Liver (tissue), 9 donors: ENCODE data around the gene SMC6. TPM values are rescaled to one million over a fixed set of nuclear protein-coding genes. Genes with fewer than 3 reads are reported as not detected.

Source experiments
- DNase-seq: peaks from one replicate; pipeline ENCODE4 v3.0.0-alpha.2; 2017; ENCODE audit warnings: low spot score
- H3K27ac ChIP-seq, 2 donors: one replicate each; pipeline ENCODE4 v1.7.0; 2013; ENCODE audit warnings: inconsistent platforms in 2 of 2, low read length in 2 of 2, control low read depth in 1 of 2, low read depth in 1 of 2, mild to moderate bottlenecking in 1 of 2
- H3K27me3 ChIP-seq, 4 donors: one replicate each; pipeline versions ENCODE4 v1.6.1 to v1.7.0; 2013; ENCODE audit warnings: low read length in 3 of 4, inconsistent platforms in 1 of 4, mild to moderate bottlenecking in 1 of 4, moderate library complexity in 1 of 4; ENCODE audit not compliant: control insufficient read depth in 4 of 4, insufficient read depth in 4 of 4
- H3K36me3 ChIP-seq, 4 donors: one replicate each; pipeline versions ENCODE4 v1.6.1 to v1.7.0; 2013; ENCODE audit warnings: low read length in 3 of 4, mild to moderate bottlenecking in 3 of 4, low read depth in 1 of 4, moderate library complexity in 1 of 4; ENCODE audit not compliant: control insufficient read depth in 4 of 4, insufficient read depth in 3 of 4
- H3K4me1 ChIP-seq, 4 donors: one replicate each; pipeline versions ENCODE4 v1.6.1 to v1.7.0; 2013; ENCODE audit warnings: low read length in 3 of 4, mild to moderate bottlenecking in 3 of 4, moderate library complexity in 1 of 4; ENCODE audit not compliant: control insufficient read depth in 4 of 4, insufficient read depth in 4 of 4
- H3K4me3 ChIP-seq, 3 donors: one replicate each; pipeline versions ENCODE4 v1.6.1 to v1.7.0; 2013; ENCODE audit warnings: low read length in 3 of 3, control low read depth in 1 of 3, low read depth in 1 of 3, mild to moderate bottlenecking in 1 of 3
- H3K9ac ChIP-seq, 2 donors: one replicate each; pipeline ENCODE4 v1.7.0; 2013; ENCODE audit warnings: low read length in 2 of 2, mild to moderate bottlenecking in 2 of 2, moderate library complexity in 2 of 2, control low read depth in 1 of 2, low read depth in 1 of 2
- H3K9me3 ChIP-seq, 4 donors: one replicate each; pipeline versions ENCODE4 v1.6.1 to v1.7.0; 2013; ENCODE audit warnings: low read length in 3 of 4; ENCODE audit not compliant: control insufficient read depth in 4 of 4
- ATF3 ChIP-seq: IDR thresholded peaks from 2 replicates; pipeline ENCODE4 v1.6.1; 2016; ENCODE audit warnings: antibody characterized with exemption
- EGR1 ChIP-seq, 2 donors: IDR thresholded peaks; 2 replicates each; pipeline ENCODE4 v1.6.1; 2016 to 2018; ENCODE audit warnings: antibody characterized with exemption in 2 of 2, low read depth in 2 of 2
- FOXA1 ChIP-seq: IDR thresholded peaks from 2 replicates; pipeline ENCODE4 v1.6.1; 2016; ENCODE audit warnings: antibody characterized with exemption
- FOXA2 ChIP-seq: IDR thresholded peaks from 2 replicates; pipeline ENCODE4 v1.6.1; 2016; ENCODE audit warnings: antibody characterized with exemption
- GABPA ChIP-seq, 2 donors: IDR thresholded peaks in 1 of 2; conservative IDR thresholded peaks in 1 of 2; 2 replicates each; pipeline ENCODE4 v1.6.1; 2016; ENCODE audit warnings: antibody characterized with exemption in 2 of 2, mild to moderate bottlenecking in 1 of 2, moderate library complexity in 1 of 2
- HNF4A ChIP-seq, 2 donors: conservative IDR thresholded peaks; 2 replicates each; pipeline ENCODE4 v1.6.1; 2016; ENCODE audit warnings: antibody characterized with exemption in 2 of 2, mild to moderate bottlenecking in 2 of 2
- HNF4G ChIP-seq: IDR thresholded peaks from 2 replicates; pipeline ENCODE4 v1.6.1; 2016; ENCODE audit warnings: antibody characterized with exemption
- JUND ChIP-seq, 2 donors: IDR thresholded peaks; 2 replicates each; pipeline ENCODE4 v1.6.1; 2016; ENCODE audit warnings: antibody characterized with exemption in 2 of 2
- MAX ChIP-seq: IDR thresholded peaks from 2 replicates; pipeline ENCODE4 v1.6.1; 2016; ENCODE audit warnings: antibody characterized with exemption
- NR2F2 ChIP-seq: IDR thresholded peaks from 2 replicates; pipeline ENCODE4 v1.6.1; 2016; ENCODE audit warnings: antibody characterized with exemption
- RAD21 ChIP-seq, 2 donors: IDR thresholded peaks; 2 replicates each; pipeline ENCODE4 v1.6.1; 2016; ENCODE audit warnings: antibody characterized with exemption in 2 of 2, mild to moderate bottlenecking in 2 of 2
- RXRA ChIP-seq, 2 donors: IDR thresholded peaks; 2 replicates each; pipeline ENCODE4 v1.6.1; 2017 to 2018; ENCODE audit warnings: antibody characterized with exemption in 2 of 2, mild to moderate bottlenecking in 1 of 2
- SP1 ChIP-seq: IDR thresholded peaks from 2 replicates; pipeline ENCODE4 v1.6.1; 2018; ENCODE audit warnings: antibody characterized with exemption, mild to moderate bottlenecking
- TAF1 ChIP-seq: conservative IDR thresholded peaks from 2 replicates; pipeline ENCODE4 v1.6.1; 2016; ENCODE audit warnings: antibody characterized with exemption, mild to moderate bottlenecking
- YY1 ChIP-seq: IDR thresholded peaks from 2 replicates; pipeline ENCODE4 v1.6.1; 2016; ENCODE audit warnings: antibody characterized with exemption, mild to moderate bottlenecking
- ZBTB33 ChIP-seq: IDR thresholded peaks from 2 replicates; pipeline ENCODE4 v1.6.1; 2016; ENCODE audit warnings: antibody characterized with exemption
- WGBS: extraction: QIAGEN DNeasy Blood & Tissue Kit; methylation state at CpG from one replicate; pipeline ENCODE4 v1.1.7; 2013; 5-methylcytosine and 5-hydroxymethylcytosine counted together
- polyA plus RNA-seq, 2 donors: library from polyadenylated mRNA; stranded (reverse) in 1 of 2; unstranded in 1 of 2; fragments of 200-250 nt in 1 of 2; fragments of >200 nt in 1 of 2; fragmentation: Nextera tagmentation in 1 of 2; extraction: Ambion mirVana in 1 of 2; gene quantifications; one replicate each; pipeline versions ENCODE4 v1.2.1 to v1.2.3, GENCODE V29; 2013 to 2015
- total RNA-seq, 2 donors: library from RNA; depleted of rRNA; stranded (reverse); fragments of >200 nt; gene quantifications; one replicate each; pipeline ENCODE4 v1.2.3, GENCODE V29; 2014
- TF ChIP-seq, protein P1 (sequence below): IDR thresholded peaks from 2 replicates; pipeline ENCODE4 v1.6.1; 2016; ENCODE audit warnings: antibody characterized with exemption, mild to moderate bottlenecking
- TF ChIP-seq, protein P2 (sequence below): fragments of 150-350 bp; IDR thresholded peaks from 2 replicates; pipeline ENCODE4 v1.5.1; 2017; ENCODE audit warnings: improper control_type of control experiment, low read depth, low read length; ENCODE audit not compliant: missing input control
- donor health status: healthy.
- donor health status: healthy.
- donor health status: healthy.
- donor health status: healthy.
- donor health status: healthy.

Gene SMC6
- total and polyA plus RNA-seq, 4 donors: 2.6 to 22.3 (median 11.0) TPM

GRCh38 chr2:17765398-17765797 is 11.8 kb upstream of the SMC6 start (continued):
- peak; percentile 60 for TF ChIP-seq SP1
- TF ChIP-seq FOXA2: peak; percentile 37
- TF ChIP-seq EGR1 (IDR thresholded peaks at IDR 0.05; ENCODE audit: low read depth in 2 of 2): peak in 1 of 2 donors; percentile 22
- peak; percentile 96 for TF ChIP-seq YY1
- peak; percentile 57 for TF ChIP-seq HNF4G
- TF ChIP-seq ATF3: peak; percentile 83

- peaks cover 0 to 1% (median 0%) of the 10 kb centered on the region in 4 donors for H3K36me3 ChIP-seq
- peak overlapping the region in 1 of 2 donors; percentile 77 for H3K9ac ChIP-seq
- peaks cover 4 to 47% (median 43%) of the 10 kb centered on the region in 4 donors for H3K4me1 ChIP-seq
- H3K27me3 ChIP-seq: no peaks in the 10 kb centered on the region
- TF ChIP-seq TAF1 (peak; percentile 17), YY1 (peak; percentile 68), RAD21 (IDR thresholded peaks at IDR 0.05) (peak in 1 of 2 donors; percentile 4), EGR1 (IDR thresholded peaks at IDR 0.05; ENCODE audit: low read depth in 2 of 2) (no peak), ATF3 (peak; percentile 51), ZBTB33 (peak; percentile 54), JUND (IDR thresholded peaks at IDR 0.05) (peak; percentile 59 to 67), SP1 (peak; percentile 93), RXRA (IDR thresholded peaks at IDR 0.05) (peak; percentile 78 to 82), HNF4A (conservative IDR thresholded peaks at IDR 0.05) (peak; percentile 97 to 98), MAX (peak; percentile 72), FOXA2 (no peak), HNF4G (peak; percentile 79), FOXA1 (no peak), GABPA (IDR thresholded peaks at IDR 0.05 in 1 of 2, conservative IDR thresholded peaks at IDR 0.05 in 1 of 2) (no peak), NR2F2 (peak; percentile 42)
- TF ChIP-seq, protein P1, sequence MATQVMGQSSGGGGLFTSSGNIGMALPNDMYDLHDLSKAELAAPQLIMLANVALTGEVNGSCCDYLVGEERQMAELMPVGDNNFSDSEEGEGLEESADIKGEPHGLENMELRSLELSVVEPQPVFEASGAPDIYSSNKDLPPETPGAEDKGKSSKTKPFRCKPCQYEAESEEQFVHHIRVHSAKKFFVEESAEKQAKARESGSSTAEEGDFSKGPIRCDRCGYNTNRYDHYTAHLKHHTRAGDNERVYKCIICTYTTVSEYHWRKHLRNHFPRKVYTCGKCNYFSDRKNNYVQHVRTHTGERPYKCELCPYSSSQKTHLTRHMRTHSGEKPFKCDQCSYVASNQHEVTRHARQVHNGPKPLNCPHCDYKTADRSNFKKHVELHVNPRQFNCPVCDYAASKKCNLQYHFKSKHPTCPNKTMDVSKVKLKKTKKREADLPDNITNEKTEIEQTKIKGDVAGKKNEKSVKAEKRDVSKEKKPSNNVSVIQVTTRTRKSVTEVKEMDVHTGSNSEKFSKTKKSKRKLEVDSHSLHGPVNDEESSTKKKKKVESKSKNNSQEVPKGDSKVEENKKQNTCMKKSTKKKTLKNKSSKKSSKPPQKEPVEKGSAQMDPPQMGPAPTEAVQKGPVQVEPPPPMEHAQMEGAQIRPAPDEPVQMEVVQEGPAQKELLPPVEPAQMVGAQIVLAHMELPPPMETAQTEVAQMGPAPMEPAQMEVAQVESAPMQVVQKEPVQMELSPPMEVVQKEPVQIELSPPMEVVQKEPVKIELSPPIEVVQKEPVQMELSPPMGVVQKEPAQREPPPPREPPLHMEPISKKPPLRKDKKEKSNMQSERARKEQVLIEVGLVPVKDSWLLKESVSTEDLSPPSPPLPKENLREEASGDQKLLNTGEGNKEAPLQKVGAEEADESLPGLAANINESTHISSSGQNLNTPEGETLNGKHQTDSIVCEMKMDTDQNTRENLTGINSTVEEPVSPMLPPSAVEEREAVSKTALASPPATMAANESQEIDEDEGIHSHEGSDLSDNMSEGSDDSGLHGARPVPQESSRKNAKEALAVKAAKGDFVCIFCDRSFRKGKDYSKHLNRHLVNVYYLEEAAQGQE: peak; percentile 64
- TF ChIP-seq, protein P2, sequence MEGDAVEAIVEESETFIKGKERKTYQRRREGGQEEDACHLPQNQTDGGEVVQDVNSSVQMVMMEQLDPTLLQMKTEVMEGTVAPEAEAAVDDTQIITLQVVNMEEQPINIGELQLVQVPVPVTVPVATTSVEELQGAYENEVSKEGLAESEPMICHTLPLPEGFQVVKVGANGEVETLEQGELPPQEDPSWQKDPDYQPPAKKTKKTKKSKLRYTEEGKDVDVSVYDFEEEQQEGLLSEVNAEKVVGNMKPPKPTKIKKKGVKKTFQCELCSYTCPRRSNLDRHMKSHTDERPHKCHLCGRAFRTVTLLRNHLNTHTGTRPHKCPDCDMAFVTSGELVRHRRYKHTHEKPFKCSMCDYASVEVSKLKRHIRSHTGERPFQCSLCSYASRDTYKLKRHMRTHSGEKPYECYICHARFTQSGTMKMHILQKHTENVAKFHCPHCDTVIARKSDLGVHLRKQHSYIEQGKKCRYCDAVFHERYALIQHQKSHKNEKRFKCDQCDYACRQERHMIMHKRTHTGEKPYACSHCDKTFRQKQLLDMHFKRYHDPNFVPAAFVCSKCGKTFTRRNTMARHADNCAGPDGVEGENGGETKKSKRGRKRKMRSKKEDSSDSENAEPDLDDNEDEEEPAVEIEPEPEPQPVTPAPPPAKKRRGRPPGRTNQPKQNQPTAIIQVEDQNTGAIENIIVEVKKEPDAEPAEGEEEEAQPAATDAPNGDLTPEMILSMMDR: no peak
- H3K27ac ChIP-seq: peak overlapping the region; percentile 85 to 93
- 47% methylated on average over 10 of the region's 10 CpGs for WGBS
- H3K4me3 ChIP-seq: no peak overlapping the region
- H3K9me3 ChIP-seq: no peaks in the 10 kb centered on the region
- DNase-seq: no peak
Measured at GRCh38 chr2:17763641-17764333, 10.2 kb upstream of the SMC6 start.
